Stimulated activated CD4-positive, alpha-beta T cell treated with anti-CD3 and anti-CD28 coated beads, Interleukin-4, amount 100 ng/mL, for 48 hours (primary cell): ENCODE data around the gene NAALADL2.

Experiments
- DNase-seq, 2 donors: peaks; one replicate each; pipeline ENCODE4 v3.0.0-alpha.2; 2020; ENCODE audit warnings: low read depth in 2 of 2

Gene NAALADL2

DNA sequence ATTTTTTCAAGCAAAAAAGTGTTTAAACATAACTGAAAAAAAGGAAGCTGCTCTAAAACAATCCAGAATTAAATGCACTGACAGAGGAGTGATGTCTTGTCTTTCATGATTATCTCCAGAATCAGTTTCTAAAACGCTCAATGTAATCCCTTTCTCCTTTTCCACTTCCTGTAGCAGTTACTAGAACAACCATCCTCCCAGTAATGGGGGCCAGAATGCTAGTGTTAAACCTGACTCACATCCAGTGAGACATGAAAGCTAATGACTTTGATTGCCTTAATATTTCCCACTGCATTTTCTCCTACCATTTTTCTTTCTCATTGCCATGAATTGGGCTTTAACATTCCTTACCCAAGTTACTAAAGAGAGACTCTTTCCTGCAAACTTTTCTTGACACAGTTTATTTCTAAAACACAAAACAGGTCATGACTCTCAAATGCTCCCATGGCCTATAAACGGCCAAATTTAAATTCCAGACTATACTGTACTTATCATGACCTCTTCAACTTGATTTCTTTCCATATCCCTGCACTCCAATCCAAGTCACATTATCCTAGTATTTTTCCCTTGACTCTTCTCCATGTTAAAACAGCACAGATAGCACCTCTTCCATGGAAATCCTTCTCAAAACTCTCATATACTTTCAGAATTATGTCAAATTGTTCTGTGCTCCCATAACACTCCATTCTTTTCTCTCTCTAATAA is 341.4 kb downstream of the NAALADL2 start:
- DNase-seq: no peak

- DNase-seq: no peak
Measured at GRCh38 chr3:175207361-175207760, 348.2 kb downstream of the NAALADL2 start.

GRCh38 chr3:175208326-175208725 is 349.2 kb downstream of the NAALADL2 start:
- no peak for DNase-seq

DNA sequence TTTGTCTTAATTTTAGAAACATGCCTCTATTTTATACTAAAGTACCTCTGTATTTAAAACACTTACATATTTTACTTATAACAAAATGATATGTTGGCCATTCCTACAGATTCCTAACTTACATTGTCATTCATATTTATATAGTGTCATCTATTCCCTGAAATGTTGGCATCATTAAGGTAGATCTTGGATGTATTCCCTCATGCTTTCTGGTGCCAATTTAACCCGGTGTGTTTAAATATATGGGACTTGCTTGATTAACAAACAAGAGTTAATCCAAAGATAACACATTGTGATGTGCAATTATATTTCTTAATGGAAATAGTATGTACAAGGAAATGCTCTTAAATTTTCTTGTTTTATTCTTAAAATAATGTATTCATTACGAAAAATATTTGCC is 352.3 kb downstream of the NAALADL2 start:
- no peak for DNase-seq

DNA sequence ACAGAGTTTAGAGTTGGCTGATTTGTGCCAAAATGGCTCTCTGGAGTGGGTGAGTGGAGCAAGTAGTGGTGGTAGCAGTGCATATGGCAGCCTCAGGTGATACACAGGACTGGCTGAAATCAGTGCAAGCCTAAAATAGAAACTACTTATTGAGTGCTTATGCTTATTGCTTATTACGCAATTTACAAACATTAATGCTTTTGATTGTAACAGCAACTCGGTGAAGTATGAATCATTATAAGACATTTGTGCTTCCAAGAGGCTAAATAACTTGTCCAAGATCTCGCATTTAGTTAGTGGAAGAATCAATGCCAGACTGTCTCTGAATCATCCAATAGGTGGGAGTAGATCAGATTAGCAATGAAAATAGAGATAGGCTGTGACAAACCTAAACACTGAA is 353.8 kb downstream of the NAALADL2 start:
- DNase-seq: no peak

DNA sequence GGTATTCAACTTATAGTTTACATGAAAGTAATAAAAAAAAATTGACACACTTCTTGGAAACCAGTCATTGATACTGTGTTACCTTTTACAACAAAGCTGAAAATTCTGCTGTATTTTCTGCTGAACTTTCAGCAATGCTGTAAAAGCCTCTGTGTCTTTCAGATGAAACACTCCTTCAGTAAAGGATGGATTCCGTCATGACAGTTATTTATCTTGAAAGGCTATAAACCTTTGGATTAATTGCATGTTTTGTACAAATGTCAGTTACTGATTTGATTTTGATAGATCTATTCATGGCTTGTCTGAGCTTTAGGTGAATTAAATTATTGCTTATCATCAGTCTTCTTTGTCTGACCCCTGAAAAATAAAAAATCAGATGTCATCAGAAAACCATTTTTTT is 355.1 kb downstream of the NAALADL2 start:
- DNase-seq: no peak

DNA sequence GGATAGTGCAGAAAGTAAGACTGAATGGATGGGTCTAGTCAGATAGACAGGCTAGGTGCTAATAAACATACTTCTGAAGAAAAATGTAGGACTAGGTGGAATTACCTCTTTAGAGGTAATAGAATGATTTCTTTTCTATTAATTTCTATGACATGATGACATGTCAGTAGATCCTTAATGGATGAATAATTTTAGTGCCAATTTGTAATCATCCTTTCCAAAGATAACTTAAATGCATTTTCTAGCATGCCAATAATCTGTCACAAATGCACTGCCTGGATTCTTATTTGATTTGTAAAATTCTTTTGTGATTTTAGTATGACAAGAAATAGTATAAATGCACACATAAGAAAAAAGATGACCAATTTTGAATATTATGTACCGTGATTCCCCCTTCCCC is 356.7 kb downstream of the NAALADL2 start:
- no peak for DNase-seq

DNA sequence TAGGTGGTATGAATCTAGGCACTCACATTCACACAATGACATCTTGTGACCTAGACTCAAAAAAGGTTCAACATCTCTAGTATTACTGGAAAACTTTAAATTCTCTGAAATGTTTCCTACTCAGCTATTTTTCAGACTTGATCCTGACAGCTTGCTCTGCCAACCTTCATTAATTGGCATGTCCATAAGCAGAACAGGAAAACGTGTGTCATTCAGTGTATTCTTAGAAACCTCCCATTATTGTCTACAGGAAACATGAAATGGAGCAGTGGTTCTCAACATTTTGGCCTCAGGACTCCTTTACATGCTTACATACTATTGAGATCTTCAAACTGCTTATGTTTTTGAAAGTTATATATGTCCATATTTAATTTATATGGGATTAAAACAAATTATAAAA is 363.2 kb downstream of the NAALADL2 start:
- DNase-seq: no peak

- DNase-seq: no peak
Measured at GRCh38 chr3:175224051-175224450, 364.9 kb downstream of the NAALADL2 start.

GRCh38 chr3:175226444-175226843 is 367.3 kb downstream of the NAALADL2 start:
- DNase-seq: no peak

GRCh38 chr3:175227126-175227525 is 368.0 kb downstream of the NAALADL2 start:
- DNase-seq: no peak

DNA sequence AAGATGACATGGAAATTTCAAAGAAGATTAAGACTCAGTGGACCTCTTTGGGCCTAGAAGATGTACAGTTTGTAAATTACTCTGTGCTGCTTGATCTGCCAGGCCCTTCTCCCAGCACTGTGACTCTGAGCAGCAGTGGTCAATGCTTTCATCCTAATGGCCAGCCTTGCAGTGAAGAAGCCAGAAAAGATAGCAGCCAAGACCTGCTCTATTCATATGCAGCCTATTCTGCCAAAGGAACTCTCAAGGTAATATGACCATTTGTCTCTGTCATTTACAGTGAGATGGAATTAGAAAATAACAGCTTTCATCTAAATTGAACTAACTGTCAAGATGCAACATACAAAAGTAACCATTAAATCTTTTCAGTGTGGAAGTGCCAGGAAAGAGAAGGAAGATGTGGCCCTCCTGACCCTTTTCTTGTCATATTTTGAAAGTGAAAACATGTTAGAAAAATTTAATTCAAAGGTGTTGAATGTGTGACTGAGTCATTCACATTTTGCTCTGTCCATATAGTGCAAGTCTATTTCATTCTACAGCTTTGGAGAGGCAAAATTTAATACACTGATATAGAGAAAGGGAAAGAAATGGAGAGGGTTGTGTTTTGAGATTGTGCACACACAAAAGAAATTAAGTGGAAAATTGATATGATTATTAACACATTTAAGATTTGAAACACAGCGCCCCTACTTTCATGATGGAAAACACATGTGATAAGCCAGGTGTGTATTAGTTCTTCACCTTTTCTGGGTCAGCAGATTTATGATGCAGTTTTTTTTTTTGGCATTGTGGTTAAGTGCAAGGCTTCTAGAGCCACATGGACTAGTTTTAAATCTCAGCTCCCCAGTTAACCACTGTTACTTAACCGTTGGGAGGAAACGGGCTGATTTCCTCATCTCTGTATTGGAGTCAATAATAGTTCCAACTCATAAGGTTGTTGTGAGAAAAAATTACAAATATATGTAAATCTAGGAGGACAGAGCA is 375.1 kb downstream of the NAALADL2 start:
- no peak for DNase-seq

DNA sequence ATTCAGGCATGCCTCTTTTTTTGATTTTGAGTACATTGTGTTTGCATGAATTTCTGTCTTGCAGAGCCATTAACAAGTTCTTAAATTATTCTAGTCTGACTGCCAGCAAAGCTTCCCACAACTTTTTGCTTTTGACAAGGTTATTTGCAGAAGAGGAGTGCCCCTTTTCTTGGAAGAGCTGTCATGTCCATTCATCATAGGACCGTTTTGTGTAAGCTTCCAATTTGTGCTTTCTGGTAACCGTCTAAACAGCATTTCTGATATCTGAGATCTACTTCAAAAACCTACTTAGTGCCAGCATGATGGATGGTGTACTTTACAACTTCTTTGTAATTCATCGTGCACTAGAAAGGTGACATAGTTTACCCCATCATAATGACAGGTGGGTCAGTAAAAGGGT is 379.7 kb downstream of the NAALADL2 start:
- no peak for DNase-seq

GRCh38 chr3:175240921-175241320 is 381.8 kb downstream of the NAALADL2 start:
- no peak for DNase-seq

GRCh38 chr3:175242243-175242642 is 383.1 kb downstream of the NAALADL2 start:
- no peak for DNase-seq

DNA sequence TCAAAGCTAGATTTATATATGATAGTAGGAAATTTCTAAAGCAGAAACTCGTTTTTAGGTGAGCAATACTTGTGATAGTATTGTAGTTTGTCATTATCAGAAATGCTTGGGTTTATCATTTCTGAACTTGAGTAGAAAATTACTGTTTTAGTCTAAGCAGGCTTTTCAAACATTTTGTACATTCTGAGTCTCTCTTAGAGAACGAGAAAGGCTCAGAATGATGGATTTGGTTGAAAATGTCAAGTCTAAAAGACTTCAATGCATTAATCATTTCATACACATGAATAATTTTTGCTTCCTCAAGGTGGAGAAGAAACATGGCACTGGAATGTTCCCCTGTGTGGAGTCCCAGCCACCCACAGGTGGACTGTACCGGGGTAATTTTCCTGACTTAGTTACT is 387.1 kb downstream of the NAALADL2 start:
- DNase-seq: no peak

GRCh38 chr3:175246766-175247165 is 387.6 kb downstream of the NAALADL2 start:
- no peak for DNase-seq

DNA sequence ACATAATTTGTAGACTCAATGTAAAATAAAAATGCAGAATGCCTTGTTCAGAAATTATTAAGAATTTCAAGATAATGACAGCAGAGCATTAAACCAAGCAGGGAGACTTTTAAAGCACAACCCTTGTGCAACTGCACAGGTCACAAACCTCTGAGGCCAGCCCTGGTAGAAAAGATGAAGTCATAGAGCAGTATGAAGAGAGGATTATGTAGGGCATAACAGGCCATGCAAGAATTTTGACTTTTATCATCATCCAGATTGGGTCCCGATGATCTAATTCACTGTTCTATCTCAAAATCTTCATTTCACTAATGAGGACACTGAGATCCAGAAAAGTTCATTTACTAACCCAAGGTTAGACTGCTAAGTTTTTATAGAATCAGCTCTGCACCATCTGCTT is 388.5 kb downstream of the NAALADL2 start:
- no peak for DNase-seq

DNA sequence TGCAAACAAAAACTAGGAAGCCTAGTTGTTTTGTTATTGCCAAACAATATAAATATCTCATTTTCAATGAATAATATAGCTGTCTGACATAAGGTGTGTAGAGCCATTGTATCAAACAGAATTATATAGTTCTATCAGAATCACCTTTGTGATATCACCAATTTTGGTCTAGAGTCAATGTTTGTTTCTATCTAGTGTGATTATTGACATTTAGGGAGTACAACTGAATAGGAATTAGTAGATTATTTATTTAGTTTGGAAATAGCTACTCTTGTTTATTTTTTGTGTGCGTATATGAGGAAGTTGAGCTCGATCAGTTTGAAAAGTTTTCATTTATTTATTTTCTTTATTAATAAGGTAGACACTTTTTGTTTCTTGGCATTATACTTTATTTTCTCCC is 389.7 kb downstream of the NAALADL2 start:
- DNase-seq: no peak

- DNase-seq: no peak
Measured at GRCh38 chr3:175255698-175256097, 396.6 kb downstream of the NAALADL2 start.

- no peak for DNase-seq
Measured at GRCh38 chr3:175257123-175257522, 398.0 kb downstream of the NAALADL2 start.

DNA sequence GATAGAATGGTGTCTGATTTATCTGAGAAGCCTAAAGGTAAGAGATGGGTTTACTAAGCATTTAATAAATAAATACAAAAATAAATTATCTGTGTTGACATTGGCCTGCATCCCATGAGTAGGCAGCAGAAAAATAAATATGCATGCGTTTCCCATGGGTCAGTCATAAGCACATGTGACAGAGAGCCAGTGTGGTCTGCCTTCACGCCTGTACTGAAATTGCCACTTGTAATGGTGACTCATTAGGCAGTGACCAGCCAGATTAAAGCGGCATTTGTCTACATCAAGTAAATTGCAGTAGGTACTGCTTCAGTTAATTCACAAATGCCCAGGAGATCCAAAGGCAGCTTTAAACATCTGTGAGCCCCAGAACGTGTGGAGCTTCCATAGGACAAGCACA is 399.6 kb downstream of the NAALADL2 start:
- no peak for DNase-seq
